WTC11 (cell line): ENCODE data around the gene MAP7D3.

Experiments
- ARID4B ChIP-seq: sonication (generic); formaldehyde crosslinking; IDR thresholded peaks from 2 replicates; pipeline ENCODE4 v1.8.0; 2023; ENCODE audit warnings: missing genetic modification reagents, mild to moderate bottlenecking, borderline replicate concordance
- CREB1 ChIP-seq: sonication (generic); formaldehyde crosslinking; IDR thresholded peaks from 2 replicates; pipeline ENCODE4 v1.8.0; 2023; ENCODE audit warnings: mild to moderate bottlenecking, missing genetic modification reagents
- CTCF ChIP-seq: fragments of 200-600 bp; IDR thresholded peaks from 2 replicates; pipeline ENCODE4 v1.8.0; 2022; ENCODE audit warnings: antibody characterized with exemption
- ELF4 ChIP-seq: sonication (generic); formaldehyde crosslinking; IDR thresholded peaks from 2 replicates; pipeline ENCODE4 v1.8.1; 2022; ENCODE audit warnings: low read depth, mild to moderate bottlenecking, moderate library complexity, missing genetic modification reagents
- ESRRA ChIP-seq: sonication (generic); formaldehyde crosslinking; IDR thresholded peaks from 2 replicates; pipeline ENCODE4 v1.8.1; 2022; ENCODE audit warnings: mild to moderate bottlenecking, missing genetic modification reagents, borderline replicate concordance
- GTF2I ChIP-seq: fragments of 250-450 bp; sonication (Bioruptor Pico); conservative IDR thresholded peaks from 2 replicates; pipeline ENCODE4 v1.4.0; 2021; ENCODE audit warnings: mild to moderate bottlenecking
- MAX ChIP-seq: sonication (generic); formaldehyde crosslinking; IDR thresholded peaks from 2 replicates; pipeline ENCODE4 v1.8.0; 2022; ENCODE audit warnings: mild to moderate bottlenecking, missing genetic modification reagents
- NFE2L1 ChIP-seq: sonication (generic); formaldehyde crosslinking; IDR thresholded peaks from 2 replicates; pipeline ENCODE4 v1.8.1; 2023; ENCODE audit warnings: missing genetic modification reagents
- NR2C2 ChIP-seq: sonication (generic); formaldehyde crosslinking; IDR thresholded peaks from 2 replicates; pipeline ENCODE4 v1.8.0; 2022; ENCODE audit warnings: mild to moderate bottlenecking, missing genetic modification reagents
- OVOL2 ChIP-seq: fragments of 250-450 bp; sonication (Bioruptor Pico); IDR thresholded peaks from 2 replicates; pipeline ENCODE4 v1.9.0; 2021; ENCODE audit warnings: mild to moderate bottlenecking, borderline replicate concordance
- TEAD4 ChIP-seq: sonication (generic); formaldehyde crosslinking; IDR thresholded peaks from 2 replicates; pipeline ENCODE4 v1.8.0; 2022; ENCODE audit warnings: mild to moderate bottlenecking, missing genetic modification reagents
- ZNF121 ChIP-seq: sonication (generic); formaldehyde crosslinking; IDR thresholded peaks from 2 replicates; pipeline ENCODE4 v1.8.0; 2023; ENCODE audit warnings: missing genetic modification reagents
- ZNF138 ChIP-seq: sonication (generic); formaldehyde crosslinking; conservative IDR thresholded peaks from 2 replicates; pipeline ENCODE4 v1.8.1; 2022; ENCODE audit warnings: mild to moderate bottlenecking, moderate library complexity, missing genetic modification reagents
- ZNF281 ChIP-seq: sonication (generic); formaldehyde crosslinking; IDR thresholded peaks from 2 replicates; pipeline ENCODE4 v1.8.0; 2023; ENCODE audit warnings: mild to moderate bottlenecking, missing genetic modification reagents

DNA sequence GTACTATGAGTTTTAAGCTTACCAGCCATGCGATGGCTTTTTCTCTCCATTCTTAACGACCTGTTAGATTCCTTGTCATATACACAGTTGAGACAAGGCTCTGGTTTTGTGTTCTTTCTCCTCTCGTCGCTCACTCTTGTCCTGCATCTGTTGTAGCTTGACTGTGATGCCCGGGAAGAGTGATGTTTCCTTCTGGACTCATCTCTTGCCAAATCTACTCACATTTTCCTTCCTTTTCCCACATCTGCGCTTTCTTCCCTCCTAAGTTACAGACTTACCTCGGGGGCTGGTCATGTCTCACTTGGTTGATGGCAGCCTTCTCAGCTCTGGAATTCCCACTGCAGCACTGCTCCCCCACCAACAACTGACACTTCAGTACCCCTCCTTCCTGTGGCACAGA, 4.8 kb upstream of the MAP7D3 start:
- TF ChIP-seq TEAD4 (no peak), NFE2L1 (CRISPR knock-in tag) (no peak), CTCF (no peak), NR2C2 (no peak), OVOL2 (CRISPR knock-in tag) (no peak), ZNF138 (CRISPR knock-in tag) (no peak), CREB1 (CRISPR knock-in tag) (no peak), GTF2I (no peak), ESRRA (CRISPR knock-in tag) (no peak), MAX (CRISPR knock-in tag) (no peak), ZNF121 (CRISPR knock-in tag) (no peak), ZNF281 (CRISPR knock-in tag) (no peak), ARID4B (CRISPR knock-in tag) (no peak), ELF4 (CRISPR knock-in tag) (no peak)
